Measurements from ENCODE around the gene VPS37B. TPM values are rescaled to one million over a fixed set of nuclear protein-coding genes. Genes with fewer than 3 reads are reported as not detected.

Gene VPS37B
- total RNA-seq, 3 donors from 2014 or later: 15.4 to 37.8 (median 34.4) TPM

DNA sequence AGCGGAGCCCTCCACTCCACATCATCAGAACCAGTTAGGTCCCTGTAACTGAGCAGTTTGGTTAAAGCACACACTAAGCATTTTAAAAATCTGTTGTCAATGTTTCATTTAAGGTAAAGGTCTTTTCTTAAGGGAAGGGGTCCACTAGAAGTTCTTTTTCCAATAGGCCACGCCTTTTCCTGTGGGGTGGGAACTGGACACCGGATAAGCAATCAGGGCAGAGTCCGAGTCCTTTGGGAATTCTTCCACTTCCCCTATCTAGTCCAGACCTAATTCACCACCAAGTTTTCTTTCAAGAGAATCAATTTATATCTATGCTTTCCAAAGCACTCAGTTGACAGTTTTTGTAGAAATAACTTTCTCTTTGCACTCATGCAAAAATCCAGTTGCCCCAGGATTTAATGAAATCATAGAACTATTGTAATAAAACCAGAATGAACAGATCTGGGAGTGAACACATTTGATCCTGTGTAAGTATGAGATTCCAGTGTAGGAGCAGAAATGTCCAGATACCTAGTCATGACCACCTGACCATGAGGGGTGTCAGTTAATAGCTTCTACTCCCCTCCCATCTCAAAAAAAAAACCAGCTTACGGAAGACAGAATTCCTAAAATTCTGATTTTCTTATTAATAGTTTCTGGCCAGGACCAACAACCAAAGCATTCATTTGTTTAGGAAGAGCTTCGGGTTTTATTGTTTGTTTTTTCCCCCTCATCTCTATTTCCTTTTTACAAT lies 11.7 kb downstream of the VPS37B start:
- peak in 1 of 2 donors; percentile 12 for DNase-seq (ENCODE audit: low spot score in 2 of 2)
- TF ChIP-seq POLR2A (IDR thresholded peaks at IDR 0.05) (no peak), POLR2AphosphoS5 (IDR thresholded peaks at IDR 0.05) (no peak)
- TF ChIP-seq, protein P1, sequence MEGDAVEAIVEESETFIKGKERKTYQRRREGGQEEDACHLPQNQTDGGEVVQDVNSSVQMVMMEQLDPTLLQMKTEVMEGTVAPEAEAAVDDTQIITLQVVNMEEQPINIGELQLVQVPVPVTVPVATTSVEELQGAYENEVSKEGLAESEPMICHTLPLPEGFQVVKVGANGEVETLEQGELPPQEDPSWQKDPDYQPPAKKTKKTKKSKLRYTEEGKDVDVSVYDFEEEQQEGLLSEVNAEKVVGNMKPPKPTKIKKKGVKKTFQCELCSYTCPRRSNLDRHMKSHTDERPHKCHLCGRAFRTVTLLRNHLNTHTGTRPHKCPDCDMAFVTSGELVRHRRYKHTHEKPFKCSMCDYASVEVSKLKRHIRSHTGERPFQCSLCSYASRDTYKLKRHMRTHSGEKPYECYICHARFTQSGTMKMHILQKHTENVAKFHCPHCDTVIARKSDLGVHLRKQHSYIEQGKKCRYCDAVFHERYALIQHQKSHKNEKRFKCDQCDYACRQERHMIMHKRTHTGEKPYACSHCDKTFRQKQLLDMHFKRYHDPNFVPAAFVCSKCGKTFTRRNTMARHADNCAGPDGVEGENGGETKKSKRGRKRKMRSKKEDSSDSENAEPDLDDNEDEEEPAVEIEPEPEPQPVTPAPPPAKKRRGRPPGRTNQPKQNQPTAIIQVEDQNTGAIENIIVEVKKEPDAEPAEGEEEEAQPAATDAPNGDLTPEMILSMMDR (IDR thresholded peaks at IDR 0.05): no peak
- H3K27me3 ChIP-seq: no peaks in the 10 kb centered on the region
- no peak overlapping the region for H3K4me3 ChIP-seq
- peak overlapping the region; percentile 35 to 59 for H3K27ac ChIP-seq
- no peaks in the 10 kb centered on the region for H3K9me3 ChIP-seq
- H3K4me1 ChIP-seq: peaks cover 6 to 40% of the 10 kb centered on the region in 2 donors
- H3K36me3 ChIP-seq: no peaks in the 10 kb centered on the region
- intact Hi-C loops (cut with DNase I; ENCODE audit: low total_unique reads): no loop called here

DNA sequence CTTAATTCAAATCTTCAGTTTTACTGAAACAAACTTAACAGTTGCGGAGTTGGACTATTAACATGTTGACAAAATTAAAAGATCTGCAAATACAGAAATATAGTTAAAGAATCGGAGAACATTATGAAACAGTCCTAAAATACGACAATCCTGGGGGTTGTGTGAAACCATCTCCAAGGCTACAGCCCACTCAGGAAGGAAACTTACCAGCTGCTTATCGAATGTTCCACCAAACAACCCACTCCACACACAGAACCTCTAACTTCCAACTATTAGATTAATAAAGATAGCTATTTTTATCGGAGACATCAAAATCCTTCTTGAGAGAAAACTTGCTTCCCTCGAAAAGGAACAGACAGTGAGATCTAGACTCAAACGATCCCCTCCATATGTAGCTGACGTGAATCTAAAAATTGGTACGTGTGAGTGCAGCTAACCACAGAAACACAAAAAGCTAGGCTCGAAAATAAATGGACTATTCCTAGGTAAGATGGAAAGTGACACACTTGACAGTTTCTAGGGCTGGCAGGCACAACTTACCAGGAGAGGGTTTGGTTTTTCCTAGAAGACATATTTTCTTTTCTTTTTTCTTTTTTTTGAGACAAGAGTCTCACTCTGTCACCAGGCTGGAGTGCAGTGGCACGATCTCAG lies 12.9 kb downstream of the VPS37B start:
- no peaks in the 10 kb centered on the region for H3K36me3 ChIP-seq
- no peaks in the 10 kb centered on the region for H3K9me3 ChIP-seq
- H3K4me1 ChIP-seq: peaks cover 6 to 35% of the 10 kb centered on the region in 2 donors
- TF ChIP-seq, protein P1 (IDR thresholded peaks at IDR 0.05): no peak
- no peak for TF ChIP-seq POLR2AphosphoS5 (IDR thresholded peaks at IDR 0.05)
- TF ChIP-seq POLR2A (IDR thresholded peaks at IDR 0.05): no peak
- peak overlapping the region; percentile 35 to 43 for H3K27ac ChIP-seq
- intact Hi-C loops (cut with DNase I; ENCODE audit: low total_unique reads): no loop called here
- peak in 1 of 2 donors; percentile 10 for DNase-seq (ENCODE audit: low spot score in 2 of 2)
- H3K4me3 ChIP-seq: peak overlapping the region in 1 of 3 donors; percentile 3
- H3K27me3 ChIP-seq: no peaks in the 10 kb centered on the region

DNA sequence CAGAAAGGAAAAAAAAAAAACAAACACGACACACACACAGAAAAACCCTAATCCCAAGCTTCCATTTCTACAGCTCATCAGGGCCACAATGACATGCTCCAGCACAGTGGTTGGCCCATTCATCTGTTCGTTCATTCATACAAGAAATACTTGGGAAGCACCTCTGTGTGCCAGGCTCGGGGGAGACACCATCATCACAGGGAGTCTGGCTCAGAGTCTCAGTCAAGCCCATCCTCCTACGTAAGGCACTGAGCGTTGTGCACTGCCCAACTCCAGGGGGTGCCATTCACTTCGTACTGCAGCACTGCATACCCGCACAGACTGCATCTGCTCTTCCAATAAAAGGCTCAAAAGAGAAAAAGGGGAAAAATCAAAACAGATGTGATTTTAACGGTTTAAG lies 15.3 kb downstream of the VPS37B start:
- no peak for TF ChIP-seq POLR2A (IDR thresholded peaks at IDR 0.05)
- TF ChIP-seq, protein P1 (IDR thresholded peaks at IDR 0.05): no peak
- no peak for TF ChIP-seq POLR2AphosphoS5 (IDR thresholded peaks at IDR 0.05)
- Histone ChIP-seq H3K36me3 (no peaks in the 10 kb centered on the region), H3K4me3 (no peak overlapping the region), H3K4me1 (peaks cover 0 to 24% of the 10 kb centered on the region in 2 donors), H3K9me3 (no peaks in the 10 kb centered on the region), H3K27me3 (no peaks in the 10 kb centered on the region), H3K27ac (peak overlapping the region; percentile 28 to 54)
- intact Hi-C loops (cut with DNase I; ENCODE audit: low total_unique reads): no loop called here
- DNase-seq (ENCODE audit: low spot score in 2 of 2): no peak

DNA sequence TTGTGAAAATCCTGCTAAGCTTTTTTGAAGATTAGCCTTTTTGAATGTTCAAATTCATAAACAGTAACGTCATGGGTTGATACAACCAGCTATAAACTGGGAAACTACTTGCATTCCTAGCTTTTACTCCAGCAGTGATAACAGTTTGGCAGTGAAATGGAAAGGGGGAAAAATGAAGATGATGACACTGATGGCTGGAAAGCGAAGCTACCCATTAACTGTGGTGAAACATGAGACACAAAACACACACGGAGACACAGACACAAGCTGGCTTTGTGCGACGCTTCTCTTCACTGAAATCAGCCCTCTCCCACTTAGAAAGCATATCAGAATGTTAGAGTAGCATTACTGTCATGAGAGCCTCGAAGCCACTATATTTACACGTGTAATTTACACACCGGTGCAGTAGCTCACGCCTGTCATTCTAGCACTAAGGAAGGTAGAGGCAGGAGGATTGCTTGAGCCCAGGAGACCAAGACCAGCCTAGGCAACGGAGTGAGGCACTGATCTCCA lies 15.7 kb downstream of the VPS37B start:
- H3K27me3 ChIP-seq: no peaks in the 10 kb centered on the region
- peaks cover 0 to 24% of the 10 kb centered on the region in 2 donors for H3K4me1 ChIP-seq
- no peak overlapping the region for H3K4me3 ChIP-seq
- peak overlapping the region in 1 of 2 donors; percentile 54 for H3K27ac ChIP-seq
- no peaks in the 10 kb centered on the region for H3K36me3 ChIP-seq
- no peaks in the 10 kb centered on the region for H3K9me3 ChIP-seq
- TF ChIP-seq, protein P1 (IDR thresholded peaks at IDR 0.05): no peak
- TF ChIP-seq POLR2A (IDR thresholded peaks at IDR 0.05) (no peak), POLR2AphosphoS5 (IDR thresholded peaks at IDR 0.05) (no peak)
- no peak for DNase-seq (ENCODE audit: low spot score in 2 of 2)
- intact Hi-C loops (cut with DNase I; ENCODE audit: low total_unique reads): no loop called here

Data from breast epithelium (tissue), 4 donors.